ENCODE measurements around the gene SLC4A4.

DNA sequence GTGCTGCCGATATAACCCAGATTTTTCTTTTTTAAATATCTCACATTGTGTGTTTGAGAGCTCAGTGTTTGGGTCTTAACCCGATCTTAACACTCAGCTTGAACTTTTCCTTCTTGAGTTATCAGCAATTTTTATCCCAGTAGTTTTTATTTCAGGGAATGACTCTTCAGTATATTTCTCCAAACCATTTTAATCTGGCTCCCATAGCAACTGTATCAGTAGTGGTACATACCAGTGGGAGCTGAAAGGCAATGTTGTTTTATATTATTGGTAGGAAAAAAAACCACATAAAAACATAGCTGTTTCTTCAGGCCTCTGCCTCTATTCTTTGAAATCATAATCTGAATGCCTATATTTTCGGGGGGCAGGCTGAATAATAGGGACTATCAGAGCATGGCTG lies 111.1 kb downstream of the SLC4A4 start:
- no peak for TF ChIP-seq EZH2 (IDR thresholded peaks at IDR 0.05; ENCODE audit: low read length, missing control alignments)
- TF ChIP-seq, protein P1, sequence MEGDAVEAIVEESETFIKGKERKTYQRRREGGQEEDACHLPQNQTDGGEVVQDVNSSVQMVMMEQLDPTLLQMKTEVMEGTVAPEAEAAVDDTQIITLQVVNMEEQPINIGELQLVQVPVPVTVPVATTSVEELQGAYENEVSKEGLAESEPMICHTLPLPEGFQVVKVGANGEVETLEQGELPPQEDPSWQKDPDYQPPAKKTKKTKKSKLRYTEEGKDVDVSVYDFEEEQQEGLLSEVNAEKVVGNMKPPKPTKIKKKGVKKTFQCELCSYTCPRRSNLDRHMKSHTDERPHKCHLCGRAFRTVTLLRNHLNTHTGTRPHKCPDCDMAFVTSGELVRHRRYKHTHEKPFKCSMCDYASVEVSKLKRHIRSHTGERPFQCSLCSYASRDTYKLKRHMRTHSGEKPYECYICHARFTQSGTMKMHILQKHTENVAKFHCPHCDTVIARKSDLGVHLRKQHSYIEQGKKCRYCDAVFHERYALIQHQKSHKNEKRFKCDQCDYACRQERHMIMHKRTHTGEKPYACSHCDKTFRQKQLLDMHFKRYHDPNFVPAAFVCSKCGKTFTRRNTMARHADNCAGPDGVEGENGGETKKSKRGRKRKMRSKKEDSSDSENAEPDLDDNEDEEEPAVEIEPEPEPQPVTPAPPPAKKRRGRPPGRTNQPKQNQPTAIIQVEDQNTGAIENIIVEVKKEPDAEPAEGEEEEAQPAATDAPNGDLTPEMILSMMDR (conservative IDR thresholded peaks at IDR 0.05 in 1 of 2, IDR thresholded peaks at IDR 0.05 in 1 of 2; ENCODE audit: low read depth in 1 of 2, low read length in 2 of 2) = no peak

Measured in fibroblast of lung (primary cell).